Esophagus squamous epithelium (tissue), 4 donors: ENCODE measurements around the gene HEPH.

Source experiments
- CTCF ChIP-seq, 6 experiments: fragments of 450-650 bp in 4 of 6; fragments of 200-600 bp in 2 of 6; sonication (generic) in 2 of 6; IDR thresholded peaks; one replicate each; pipeline ENCODE4 v1.5.1; 2016 to 2019; ENCODE audit warnings: antibody characterized with exemption in 6 of 6, mild to moderate bottlenecking in 4 of 6, moderate library complexity in 4 of 6
- POLR2A ChIP-seq, 4 donors: fragments of 450-650 bp; IDR thresholded peaks; one replicate each; pipeline ENCODE4 v1.6.1; 2017; ENCODE audit warnings: antibody characterized with exemption in 4 of 4, mild to moderate bottlenecking in 4 of 4, moderate library complexity in 3 of 4

- no peak for TF ChIP-seq CTCF (IDR thresholded peaks at IDR 0.05)
- TF ChIP-seq POLR2A (IDR thresholded peaks at IDR 0.05): no peak
These were observed 37.4 kb upstream of the HEPH start for GRCh38 chrX:66126662-66127061.
